Measurements from ENCODE around the gene TMC2.

Gene TMC2

DNA sequence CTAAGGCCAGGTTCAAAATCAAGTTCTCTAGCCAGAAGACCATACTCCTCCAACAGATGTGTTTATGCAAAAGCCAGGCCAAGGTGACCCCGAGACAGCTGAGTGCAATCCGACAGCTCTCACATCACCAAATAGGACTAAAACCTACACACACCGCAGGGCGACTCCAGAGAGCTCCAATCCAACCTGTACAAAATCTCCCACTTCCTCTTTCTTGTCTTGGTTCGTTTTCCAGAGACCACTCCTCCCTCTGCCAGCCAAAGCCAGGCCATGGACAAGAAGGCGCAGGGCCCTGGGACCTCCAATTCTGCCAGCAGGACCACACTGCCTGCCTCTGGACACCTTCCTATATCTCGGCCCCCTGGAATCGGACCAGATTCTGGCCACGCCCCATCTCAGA is 104.5 kb downstream of the TMC2 start:
- Histone ChIP-seq H3K27me3 (no peaks in the 10 kb centered on the region), H3K36me3 (no peaks in the 10 kb centered on the region), H3K4me1 (no peaks in the 10 kb centered on the region), H3K9me3 (no peaks in the 10 kb centered on the region), H3K4me3 (ENCODE audit: low read depth, low read length) (no peak overlapping the region)
- no peak for TF ChIP-seq CTCF (IDR thresholded peaks at IDR 0.05; ENCODE audit: low read depth, low read length)
- DNase-seq = no peak

GRCh38 chr20:2643708-2644107 is 107.3 kb downstream of the TMC2 start:
- no peaks in the 10 kb centered on the region for H3K9me3 ChIP-seq
- no peak for TF ChIP-seq CTCF (IDR thresholded peaks at IDR 0.05; ENCODE audit: low read depth, low read length)
- H3K4me1 ChIP-seq = no peaks in the 10 kb centered on the region
- no peaks in the 10 kb centered on the region for H3K36me3 ChIP-seq
- H3K27me3 ChIP-seq = no peaks in the 10 kb centered on the region
- DNase-seq = no peak
- H3K4me3 ChIP-seq (ENCODE audit: low read depth, low read length) = no peak overlapping the region

DNA sequence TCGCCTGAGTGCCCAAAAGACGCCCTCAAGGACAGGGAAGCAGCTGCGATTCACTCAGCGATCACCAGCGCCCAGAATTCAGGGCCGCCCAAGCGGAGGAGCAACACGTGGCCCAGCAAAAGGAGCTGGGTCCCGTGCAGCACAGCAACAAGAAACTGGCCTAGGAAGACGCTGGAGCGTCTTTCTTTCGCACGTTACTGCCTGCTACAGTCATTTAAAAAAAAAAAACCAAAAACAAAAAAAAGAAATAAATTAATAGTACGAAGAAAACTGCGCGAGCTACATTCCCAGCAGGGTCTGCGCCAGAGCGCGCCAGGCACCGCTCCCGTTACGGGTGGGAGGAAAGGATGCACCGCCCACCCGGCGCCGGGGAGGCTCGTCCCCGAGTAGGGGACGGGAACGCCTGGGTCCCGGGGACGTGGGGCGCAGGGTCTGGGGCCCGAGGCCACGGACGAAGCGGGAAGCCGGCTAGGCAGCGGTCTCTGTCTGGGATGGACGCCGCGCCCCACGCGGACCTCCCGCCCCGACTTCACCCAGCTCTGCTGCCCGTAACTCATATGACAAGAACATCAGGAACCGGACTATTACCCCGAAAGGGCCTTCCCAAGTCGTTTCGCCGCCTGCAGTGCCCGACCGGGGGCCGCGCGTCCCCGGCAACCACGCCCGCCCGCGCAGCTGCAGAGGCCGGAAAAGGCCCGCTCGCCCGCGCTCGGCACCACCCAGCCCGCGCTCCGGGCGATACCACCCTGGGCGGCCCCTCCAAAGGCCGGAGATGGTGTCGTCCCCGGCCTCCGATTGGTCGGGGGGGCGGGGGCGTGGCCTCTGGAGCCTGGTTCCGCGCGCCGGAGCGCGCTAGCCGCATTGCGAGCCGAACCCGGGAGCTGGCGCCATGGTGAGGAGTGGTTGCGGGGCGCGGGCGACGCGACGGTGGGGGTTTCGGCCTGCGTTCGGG is 115.7 kb downstream of the TMC2 start, which contains the start of gene NOP56:
TSS of gene NOP56 (plus strand) at position 861 of the 952 bp plus-strand sequence. CDS start at position 890, 29 bp downstream.
- H3K4me3 ChIP-seq (ENCODE audit: low read depth, low read length) = peak within 1 kb of the TSS; percentile 95

DNA sequence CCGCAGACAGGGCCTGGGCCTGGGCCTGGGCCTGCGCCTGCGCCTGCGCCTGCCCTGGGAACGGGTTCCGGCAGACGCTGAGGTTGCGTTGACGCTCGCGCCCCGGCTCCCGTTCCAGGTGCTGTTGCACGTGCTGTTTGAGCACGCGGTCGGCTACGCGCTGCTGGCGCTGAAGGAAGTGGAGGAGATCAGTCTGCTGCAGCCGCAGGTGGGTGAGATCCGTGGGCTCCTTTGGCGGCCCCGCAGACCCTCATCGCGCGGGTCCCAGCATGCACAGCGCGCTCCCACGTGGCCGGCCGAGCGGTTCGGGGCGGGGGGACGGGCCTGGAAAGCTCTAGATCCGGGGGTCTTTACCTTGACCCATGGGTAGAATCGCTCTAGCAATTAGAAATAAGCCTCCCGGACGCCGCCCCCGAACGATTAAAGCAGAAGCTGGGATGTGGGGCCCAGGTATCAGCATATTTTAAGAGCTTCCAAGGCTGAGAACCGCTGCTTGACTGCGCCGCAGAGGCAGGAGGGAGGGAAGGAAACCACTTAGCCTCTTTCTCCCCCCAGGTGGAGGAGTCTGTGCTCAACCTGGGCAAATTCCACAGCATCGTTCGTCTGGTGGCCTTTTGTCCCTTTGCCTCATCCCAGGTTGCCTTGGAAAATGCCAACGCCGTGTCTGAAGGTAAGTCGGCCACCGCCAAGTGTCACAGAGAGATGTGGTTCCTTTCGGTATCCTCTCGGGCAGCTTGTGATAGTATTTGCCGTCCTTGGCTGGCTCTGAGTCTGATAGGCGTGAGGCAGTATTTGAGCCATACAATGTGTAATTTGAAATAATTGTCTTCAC is 116.6 kb downstream of the TMC2 start:
- no peak for TF ChIP-seq CTCF (IDR thresholded peaks at IDR 0.05; ENCODE audit: low read depth, low read length)
- Histone ChIP-seq H3K27me3 (no peaks in the 10 kb centered on the region), H3K36me3 (peaks cover 51% of the 10 kb centered on the region), H3K4me3 (ENCODE audit: low read depth, low read length) (peak overlapping the region; percentile 95), H3K4me1 (no peaks in the 10 kb centered on the region), H3K9me3 (no peaks in the 10 kb centered on the region)
- peak; percentile 38 for DNase-seq

More for the DNA sequence above, 115.7 kb downstream of the TMC2 start, which contains the start of gene NOP56:
- Histone ChIP-seq H3K36me3 (peaks cover 45% of the 10 kb centered on the region), H3K27me3 (no peaks in the 10 kb centered on the region), H3K9me3 (no peaks in the 10 kb centered on the region), H3K4me1 (no peaks in the 10 kb centered on the region)
- DNase-seq = peak; percentile 87
- no peak for TF ChIP-seq CTCF (IDR thresholded peaks at IDR 0.05; ENCODE audit: low read depth, low read length)

DNA sequence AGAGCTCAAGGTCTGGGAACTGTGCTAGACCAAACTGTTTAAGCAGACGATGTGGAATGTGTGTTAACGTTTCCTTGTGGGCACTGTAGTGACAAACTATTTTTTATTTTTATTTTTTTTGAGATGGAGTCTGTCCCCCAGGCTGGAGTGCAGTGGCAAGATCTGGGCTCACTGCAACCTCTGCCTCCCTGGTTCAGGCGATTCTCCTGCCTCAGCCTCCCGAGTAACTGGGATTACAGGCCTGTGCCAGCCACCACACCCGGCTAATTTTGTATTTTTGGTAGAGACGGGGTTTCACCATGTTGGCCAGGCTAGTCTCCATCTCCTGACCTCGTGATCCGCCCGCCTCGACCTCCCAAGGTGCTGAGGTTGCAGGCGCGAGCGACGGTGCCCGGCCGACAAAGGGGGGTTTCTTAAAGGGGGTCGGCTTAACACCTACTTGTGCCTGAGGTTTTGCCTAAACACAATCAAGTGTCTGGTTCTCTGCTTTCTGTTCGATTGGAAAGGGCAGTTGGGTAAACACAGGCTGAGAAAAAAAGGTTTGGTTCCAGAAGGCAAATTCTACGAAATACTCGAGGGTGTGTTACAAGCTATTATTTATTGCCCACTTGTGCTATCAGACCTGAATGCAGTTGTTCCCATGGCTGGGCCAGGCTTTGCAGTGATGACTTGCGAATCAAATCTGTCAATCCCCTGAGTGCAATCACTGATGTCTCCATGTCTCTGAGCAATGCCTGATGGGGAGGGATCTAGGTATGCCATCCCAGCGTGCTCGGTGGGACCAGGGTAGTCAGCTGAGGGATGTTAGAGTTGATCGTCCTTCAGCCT is 117.4 kb downstream of the TMC2 start:
- Histone ChIP-seq H3K4me1 (no peaks in the 10 kb centered on the region), H3K9me3 (no peaks in the 10 kb centered on the region), H3K27me3 (no peaks in the 10 kb centered on the region), H3K4me3 (ENCODE audit: low read depth, low read length) (peak overlapping the region; percentile 95), H3K36me3 (peaks cover 58% of the 10 kb centered on the region)
- TF ChIP-seq CTCF (IDR thresholded peaks at IDR 0.05; ENCODE audit: low read depth, low read length) = no peak
- DNase-seq = no peak

All from BE2C (cell line).